Measurements from ENCODE around the gene CD300H. TPM values are rescaled to one million over a fixed set of nuclear protein-coding genes. Genes with fewer than 3 reads are reported as not detected.

The CD300H gene
- total RNA-seq, 2 donors from 2014 or later, result not detected

- H3K4me3 Mint-ChIP-seq, result no peak overlapping the region
- ATAC-seq (peak in 1 of 2 donors; percentile 76), DNase-seq (ENCODE audit: low spot score) (no peak)
- peak overlapping the region; percentile 17 to 54 for H3K27ac Mint-ChIP-seq
- H3K27me3 Mint-ChIP-seq, result peaks cover 0 to 11% of the 10 kb centered on the region in 2 donors
- peaks cover 15 to 27% of the 10 kb centered on the region in 2 donors for H3K4me1 Mint-ChIP-seq (ENCODE audit: low read depth in 2 of 2)
- H3K9me3 Mint-ChIP-seq, result peaks cover 10% of the 10 kb centered on the region
- peaks cover 12% of the 10 kb centered on the region for H3K36me3 Mint-ChIP-seq
Observed at GRCh38 chr17:74512624-74513091, 54.7 kb downstream of the CD300H start.

GRCh38 chr17:74512036-74512435 is 55.3 kb downstream of the CD300H start:
- Mint-ChIP-seq H3K4me1 (ENCODE audit: low read depth in 2 of 2) (peaks cover 15 to 27% of the 10 kb centered on the region in 2 donors), H3K27me3 (peaks cover 0 to 11% of the 10 kb centered on the region in 2 donors), H3K4me3 (no peak overlapping the region), H3K36me3 (peaks cover 12% of the 10 kb centered on the region), H3K27ac (peak overlapping the region; percentile 17 to 54), H3K9me3 (peaks cover 10% of the 10 kb centered on the region)
- DNase-seq (ENCODE audit: low spot score) (no peak), ATAC-seq (no peak)

Other genes starting within 250 kb of the CD300H start
- under 1 TPM in 1 of 2 donors, not detected in 1; 0.29 TPM for gene KIF19, start 241.3 kb downstream of the CD300H start, total RNA-seq
- not detected for gene BTBD17, start 205.6 kb downstream of the CD300H start, total RNA-seq
- not detected for gene GPR142, start 200.0 kb downstream of the CD300H start, total RNA-seq
- gene GPRC5C, start 135.4 kb downstream of the CD300H start, total RNA-seq, result under 1 TPM in 1 of 2 donors, not detected in 1; 0.25 TPM
- 10 to 100 TPM; 17.6 to 43.7 TPM for gene CD300A, start 100.9 kb downstream of the CD300H start, total RNA-seq
- gene CD300LB, start 36.0 kb downstream of the CD300H start, total RNA-seq, result under 1 TPM; 0.17 to 0.39 TPM
- 1 to 10 TPM; 1.5 to 5.8 TPM for gene CD300C, start 21.4 kb downstream of the CD300H start, total RNA-seq
- gene CD300LD, start 24.8 kb upstream of the CD300H start, total RNA-seq, result not detected
- gene CD300E, start 56.2 kb upstream of the CD300H start, total RNA-seq, result not detected
- 1 to 10 TPM in 1 of 2 donors, not detected in 1; 2.2 TPM for gene CD300LF, start 145.4 kb upstream of the CD300H start, total RNA-seq
- gene RAB37, start 169.7 kb upstream of the CD300H start, total RNA-seq, result 1 to 10 TPM; 1.3 to 3.3 TPM
- 100 to 1,000 TPM; 159 to 187 TPM for gene NHERF1, start 181.1 kb upstream of the CD300H start, total RNA-seq
- gene NAT9, start 208.8 kb upstream of the CD300H start, total RNA-seq, result 10 to 100 TPM; 42.9 to 60.7 TPM

Measured in natural killer cell treated with Interleukin-12 subunit alpha and Interleukin-12 subunit beta and Interleukin-15 and Interleukin-18, amount 100 ng/mL, for 72 hours (primary cell).